K562 (cell line): Measurements from ENCODE around the gene LILRB3. TPM values are rescaled to one million over a fixed set of nuclear protein-coding genes. Genes with fewer than 3 reads are reported as not detected.

ENCODE experiments used
- BCL6 ChIP-seq: fragments of 250-450 bp; sonication (Bioruptor Pico); IDR thresholded peaks from 2 replicates; pipeline ENCODE4 v1.4.0; 2020
- POLR2B ChIP-seq: fragments of 450-650 bp; IDR thresholded peaks from 2 replicates; pipeline ENCODE4 v1.6.1; 2018; ENCODE audit warnings: low read depth; ENCODE audit not compliant: partially characterized antibody
- XRCC5 ChIP-seq: fragments of 200-400 bp; formaldehyde crosslinking; IDR thresholded peaks from 2 replicates; pipeline ENCODE4 v1.6.1; 2017; ENCODE audit warnings: low read depth, mild to moderate bottlenecking, low read length
- polyA plus RNA-seq, 8 experiments: library from polyadenylated mRNA; depleted of rRNA in 4 of 8; stranded (reverse) in 5 of 8; unstranded in 3 of 8; fragments of >200 nt; fragmentation: Nextera tagmentation in 2 of 8; fragmentation: Illumina TruSeq in 1 of 8; extraction: Ambion mirVana in 2 of 8; extraction: Trizol in 1 of 8; gene quantifications; 2 replicates each; pipeline versions ENCODE4 v1.2.1 to v1.2.3, GENCODE V29; 2011 to 2014; ENCODE audit warnings: inconsistent platforms in 1 of 8, missing spikeins in 1 of 8
- total RNA-seq, 7 experiments: library from RNA; depleted of rRNA in 6 of 7; stranded (reverse); fragments of >200 nt in 6 of 7; fragmentation: Illumina TruSeq in 2 of 7; extraction: Trizol in 2 of 7; gene quantifications; 2 replicates each; pipeline versions ENCODE4 v1.2.1 to v1.2.3, GENCODE V29; 2011 to 2021; ENCODE audit warnings: low replicate concordance in 1 of 7
- TF ChIP-seq, protein P1 (sequence below), 2 experiments: fragments of 450-650 bp; formaldehyde crosslinking in 1 of 2; IDR thresholded peaks; 2 replicates each; pipeline versions ENCODE4 v1.4.0 to v1.6.1; 2014 to 2020; ENCODE audit warnings: mild to moderate bottlenecking in 2 of 2, borderline replicate concordance in 1 of 2, low read depth in 1 of 2

Gene LILRB3
- total and polyA plus RNA-seq, 9 of the 15 experiments (the other 6 are each of a cell fraction or from before 2014, with no cell fraction given): 0.01 to 0.09 TPM; not detected in 7

DNA sequence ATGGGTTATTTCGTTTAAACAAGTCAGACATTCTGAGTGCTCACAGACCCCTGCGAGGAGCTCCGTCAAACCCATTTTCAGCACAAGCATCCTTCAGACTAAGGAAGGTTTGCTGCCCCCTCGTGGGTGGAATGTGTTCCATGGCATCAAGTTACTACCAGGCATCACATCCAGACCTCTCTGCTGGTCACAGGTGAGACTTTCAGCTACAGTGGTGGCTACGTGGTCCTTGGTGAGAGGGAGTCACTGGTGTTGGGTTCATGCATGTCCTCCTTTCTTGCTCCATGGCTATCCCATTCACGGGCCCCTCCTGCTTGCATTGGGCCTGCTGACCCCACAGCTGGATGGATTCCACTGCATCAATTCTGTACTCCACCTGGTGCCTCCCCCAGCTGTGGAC, 43.3 kb upstream of the LILRB3 start (continued):
- TF ChIP-seq POLR2B (no peak), BCL6 (CRISPR knock-in tag) (no peak), XRCC5 (0 out of 2 replicates have a peak, but pooled peaks have one; percentile 40)
- TF ChIP-seq, protein P1, sequence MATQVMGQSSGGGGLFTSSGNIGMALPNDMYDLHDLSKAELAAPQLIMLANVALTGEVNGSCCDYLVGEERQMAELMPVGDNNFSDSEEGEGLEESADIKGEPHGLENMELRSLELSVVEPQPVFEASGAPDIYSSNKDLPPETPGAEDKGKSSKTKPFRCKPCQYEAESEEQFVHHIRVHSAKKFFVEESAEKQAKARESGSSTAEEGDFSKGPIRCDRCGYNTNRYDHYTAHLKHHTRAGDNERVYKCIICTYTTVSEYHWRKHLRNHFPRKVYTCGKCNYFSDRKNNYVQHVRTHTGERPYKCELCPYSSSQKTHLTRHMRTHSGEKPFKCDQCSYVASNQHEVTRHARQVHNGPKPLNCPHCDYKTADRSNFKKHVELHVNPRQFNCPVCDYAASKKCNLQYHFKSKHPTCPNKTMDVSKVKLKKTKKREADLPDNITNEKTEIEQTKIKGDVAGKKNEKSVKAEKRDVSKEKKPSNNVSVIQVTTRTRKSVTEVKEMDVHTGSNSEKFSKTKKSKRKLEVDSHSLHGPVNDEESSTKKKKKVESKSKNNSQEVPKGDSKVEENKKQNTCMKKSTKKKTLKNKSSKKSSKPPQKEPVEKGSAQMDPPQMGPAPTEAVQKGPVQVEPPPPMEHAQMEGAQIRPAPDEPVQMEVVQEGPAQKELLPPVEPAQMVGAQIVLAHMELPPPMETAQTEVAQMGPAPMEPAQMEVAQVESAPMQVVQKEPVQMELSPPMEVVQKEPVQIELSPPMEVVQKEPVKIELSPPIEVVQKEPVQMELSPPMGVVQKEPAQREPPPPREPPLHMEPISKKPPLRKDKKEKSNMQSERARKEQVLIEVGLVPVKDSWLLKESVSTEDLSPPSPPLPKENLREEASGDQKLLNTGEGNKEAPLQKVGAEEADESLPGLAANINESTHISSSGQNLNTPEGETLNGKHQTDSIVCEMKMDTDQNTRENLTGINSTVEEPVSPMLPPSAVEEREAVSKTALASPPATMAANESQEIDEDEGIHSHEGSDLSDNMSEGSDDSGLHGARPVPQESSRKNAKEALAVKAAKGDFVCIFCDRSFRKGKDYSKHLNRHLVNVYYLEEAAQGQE (IDR thresholded peaks at IDR 0.05; ENCODE audit: borderline replicate concordance): peak; percentile 30; the same call in 1 of the 2 replicates
- TF ChIP-seq, protein P1 (CRISPR knock-in tag; IDR thresholded peaks at IDR 0.05; ENCODE audit: low read depth): no peak
- TF ChIP-seq, all 486 proteins: peak for 19
